ENCODE results near the gene CCDC57. TPM values are rescaled to one million over a fixed set of nuclear protein-coding genes. Genes with fewer than 3 reads are reported as not detected.

CCDC57 gene
- total and polyA plus RNA-seq, 11 donors: 4.3 to 17.6 (median 9.5) TPM

GRCh38 chr17:82086941-82087906, 125.4 kb downstream of the CCDC57 start:
- TF ChIP-seq POLR2A (IDR thresholded peaks at IDR 0.05): no peak
- TF ChIP-seq CTCF (IDR thresholded peaks at IDR 0.05): no peak
- WGBS, 4 donors: 90 to 93% (median 92%) methylated on average over 20 to 39 of the region's 39 CpGs
- H3K27ac ChIP-seq: no peak overlapping the region
- peaks cover 0 to 100% (median 91%) of the 10 kb centered on the region in 9 donors for H3K36me3 ChIP-seq
- no peaks in the 10 kb centered on the region for H3K9me3 ChIP-seq
- ATAC-seq (no peak), DNase-seq (peak in 2 of 5 donors; percentile 23 to 61)
- H3K4me1 ChIP-seq: no peaks in the 10 kb centered on the region
- H3K4me3 ChIP-seq: no peak overlapping the region
- intact Hi-C loops (cut with DNase I): no loop called here
- H3K27me3 ChIP-seq: no peaks in the 10 kb centered on the region

GRCh38 chr17:82085931-82086764, 126.5 kb downstream of the CCDC57 start:
- H3K27me3 ChIP-seq: no peaks in the 10 kb centered on the region
- WGBS, 4 donors: 87 to 96% (median 92%) methylated on average over 14 to 25 of the region's 25 CpGs
- no peak for ATAC-seq

GRCh38 chr17:82085031-82085861, 127.4 kb downstream of the CCDC57 start:
- 88 to 95% (median 90%) methylated on average over 34 to 49 of the region's 49 CpGs for WGBS, 4 donors
- no peaks in the 10 kb centered on the region for H3K4me1 ChIP-seq
- no peak overlapping the region for H3K4me3 ChIP-seq
- ATAC-seq (no peak), DNase-seq (peak in 2 of 5 donors; percentile 18)
- H3K27ac ChIP-seq: no peak overlapping the region
- TF ChIP-seq POLR2A (IDR thresholded peaks at IDR 0.05) (no peak), CTCF (IDR thresholded peaks at IDR 0.05) (no peak)
- intact Hi-C loops (cut with DNase I): no loop called here
- no peaks in the 10 kb centered on the region for H3K9me3 ChIP-seq
- no peaks in the 10 kb centered on the region for H3K27me3 ChIP-seq
- H3K36me3 ChIP-seq: peaks cover 0 to 100% (median 88%) of the 10 kb centered on the region in 9 donors

More at GRCh38 chr17:82085931-82086764, 126.5 kb downstream of the CCDC57 start:
- DNase-seq: peak in 2 of 5 donors; percentile 17 to 50
- Histone ChIP-seq H3K9me3 (no peaks in the 10 kb centered on the region), H3K4me1 (no peaks in the 10 kb centered on the region), H3K27ac (no peak overlapping the region), H3K4me3 (no peak overlapping the region), H3K36me3 (peaks cover 0 to 100% (median 89%) of the 10 kb centered on the region in 9 donors)
- TF ChIP-seq CTCF (IDR thresholded peaks at IDR 0.05) (no peak), POLR2A (IDR thresholded peaks at IDR 0.05) (no peak)
- intact Hi-C loops (cut with DNase I): no loop called here

All from heart left ventricle (tissue), 16 donors.